Measurements from ENCODE around the gene GPR37.

Gene GPR37

DNA sequence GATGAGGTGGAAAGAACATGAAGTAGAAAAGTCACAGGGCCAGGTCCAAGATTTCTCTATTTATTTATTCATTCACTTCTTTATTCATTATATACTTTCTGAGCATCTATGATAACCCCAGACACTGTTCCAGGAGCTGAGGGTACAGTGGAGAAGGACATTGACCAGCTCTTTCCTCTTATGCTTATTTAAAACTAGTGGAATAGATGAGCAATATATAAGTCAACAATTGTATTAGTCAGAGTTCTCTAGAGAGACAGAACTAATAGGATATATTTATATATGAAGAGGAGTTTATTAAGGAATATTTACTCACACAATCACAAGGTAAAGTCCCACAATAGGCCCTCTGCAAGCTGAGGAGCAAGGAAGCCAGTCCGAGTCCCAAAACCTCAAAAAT is 15.0 kb upstream of the GPR37 start:
- H3K9me2 ChIP-seq (ENCODE audit: low read depth, low read length) = no peaks in the 10 kb centered on the region
- no peak overlapping the region for H3K4me3 ChIP-seq (ENCODE audit: low read depth, low read length, poor library complexity, severe bottlenecking)
- H3K27me3 ChIP-seq (ENCODE audit: insufficient read depth, low read length) = no peaks in the 10 kb centered on the region
- H3K79me2 ChIP-seq (ENCODE audit: insufficient read depth, low read length) = no peaks in the 10 kb centered on the region
- no peak overlapping the region for H3K27ac ChIP-seq (ENCODE audit: low read depth, low read length, poor library complexity, severe bottlenecking)
- no peaks in the 10 kb centered on the region for H3K4me1 ChIP-seq (ENCODE audit: insufficient read depth, low read length, severe bottlenecking)
- TF ChIP-seq CTCF (IDR thresholded peaks at IDR 0.05; ENCODE audit: low read length) (no peak), EZH2 (IDR thresholded peaks at IDR 0.05; ENCODE audit: borderline replicate concordance, low read length) (no peak)
- H3K9me3 ChIP-seq (ENCODE audit: low read length) = no peaks in the 10 kb centered on the region
- no peaks in the 10 kb centered on the region for H4K20me1 ChIP-seq (ENCODE audit: insufficient read depth, low read length)
- H2AFZ ChIP-seq (ENCODE audit: low read length) = no peak overlapping the region
- H3K9ac ChIP-seq (ENCODE audit: low read length) = no peak overlapping the region
- no peaks in the 10 kb centered on the region for H3F3A ChIP-seq (ENCODE audit: insufficient read depth, low read length)
- H3K4me2 ChIP-seq (ENCODE audit: low read length) = no peak overlapping the region
- H3K36me3 ChIP-seq (ENCODE audit: insufficient read depth, low read length) = no peaks in the 10 kb centered on the region

GRCh38 chr7:124780056-124780455 is 14.5 kb upstream of the GPR37 start:
- H3K9ac ChIP-seq (ENCODE audit: low read length) = no peak overlapping the region
- no peaks in the 10 kb centered on the region for H3K9me3 ChIP-seq (ENCODE audit: low read length)
- H3K36me3 ChIP-seq (ENCODE audit: insufficient read depth, low read length) = no peaks in the 10 kb centered on the region
- H4K20me1 ChIP-seq (ENCODE audit: insufficient read depth, low read length) = no peaks in the 10 kb centered on the region
- H3K79me2 ChIP-seq (ENCODE audit: insufficient read depth, low read length) = no peaks in the 10 kb centered on the region
- H3K4me2 ChIP-seq (ENCODE audit: low read length) = no peak overlapping the region
- no peaks in the 10 kb centered on the region for H3K9me2 ChIP-seq (ENCODE audit: low read depth, low read length)
- H3K4me1 ChIP-seq (ENCODE audit: insufficient read depth, low read length, severe bottlenecking) = no peaks in the 10 kb centered on the region
- H3K4me3 ChIP-seq (ENCODE audit: low read depth, low read length, poor library complexity, severe bottlenecking) = no peak overlapping the region
- TF ChIP-seq CTCF (IDR thresholded peaks at IDR 0.05; ENCODE audit: low read length) = no peak
- TF ChIP-seq EZH2 (IDR thresholded peaks at IDR 0.05; ENCODE audit: borderline replicate concordance, low read length) = no peak
- no peak overlapping the region for H2AFZ ChIP-seq (ENCODE audit: low read length)
- no peaks in the 10 kb centered on the region for H3F3A ChIP-seq (ENCODE audit: insufficient read depth, low read length)
- no peaks in the 10 kb centered on the region for H3K27me3 ChIP-seq (ENCODE audit: insufficient read depth, low read length)
- no peak overlapping the region for H3K27ac ChIP-seq (ENCODE audit: low read depth, low read length, poor library complexity, severe bottlenecking)

DNA sequence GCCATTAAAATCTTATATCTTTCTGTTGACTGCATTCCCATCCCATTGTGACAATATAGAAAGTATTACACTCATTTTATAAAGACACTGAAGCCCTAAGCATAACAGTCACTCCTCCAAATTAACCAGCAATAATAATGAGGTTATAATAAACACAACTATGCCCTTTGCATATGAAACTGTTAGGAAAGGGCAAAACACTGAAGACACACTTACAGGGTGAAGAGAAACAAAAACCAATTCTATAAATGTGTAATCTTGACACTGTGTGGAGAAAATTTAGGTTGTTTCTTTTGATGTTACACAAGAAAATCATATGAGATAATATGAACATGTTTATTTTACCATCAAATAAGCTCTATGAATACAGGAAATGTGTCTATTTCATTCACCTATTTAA is 14.0 kb upstream of the GPR37 start:
- Histone ChIP-seq H4K20me1 (ENCODE audit: insufficient read depth, low read length) (no peaks in the 10 kb centered on the region), H3K4me1 (ENCODE audit: insufficient read depth, low read length, severe bottlenecking) (no peaks in the 10 kb centered on the region), H3K36me3 (ENCODE audit: insufficient read depth, low read length) (no peaks in the 10 kb centered on the region), H3K27me3 (ENCODE audit: insufficient read depth, low read length) (no peaks in the 10 kb centered on the region), H3K9me2 (ENCODE audit: low read depth, low read length) (no peaks in the 10 kb centered on the region), H3F3A (ENCODE audit: insufficient read depth, low read length) (no peaks in the 10 kb centered on the region), H2AFZ (ENCODE audit: low read length) (no peak overlapping the region), H3K9me3 (ENCODE audit: low read length) (no peaks in the 10 kb centered on the region), H3K79me2 (ENCODE audit: insufficient read depth, low read length) (no peaks in the 10 kb centered on the region), H3K9ac (ENCODE audit: low read length) (no peak overlapping the region), H3K4me2 (ENCODE audit: low read length) (no peak overlapping the region), H3K4me3 (ENCODE audit: low read depth, low read length, poor library complexity, severe bottlenecking) (no peak overlapping the region), H3K27ac (ENCODE audit: low read depth, low read length, poor library complexity, severe bottlenecking) (no peak overlapping the region)
- TF ChIP-seq CTCF (IDR thresholded peaks at IDR 0.05; ENCODE audit: low read length) (no peak), EZH2 (IDR thresholded peaks at IDR 0.05; ENCODE audit: borderline replicate concordance, low read length) (no peak)

All from OCI-LY1 (cell line).